Measurements from ENCODE around the gene ITGA7. TPM values are rescaled to one million over a fixed set of nuclear protein-coding genes. Genes with fewer than 3 reads are reported as not detected.

The ITGA7 gene
- total and polyA plus RNA-seq, 2 experiments from 2014 or later = 39.5 to 101 TPM

DNA sequence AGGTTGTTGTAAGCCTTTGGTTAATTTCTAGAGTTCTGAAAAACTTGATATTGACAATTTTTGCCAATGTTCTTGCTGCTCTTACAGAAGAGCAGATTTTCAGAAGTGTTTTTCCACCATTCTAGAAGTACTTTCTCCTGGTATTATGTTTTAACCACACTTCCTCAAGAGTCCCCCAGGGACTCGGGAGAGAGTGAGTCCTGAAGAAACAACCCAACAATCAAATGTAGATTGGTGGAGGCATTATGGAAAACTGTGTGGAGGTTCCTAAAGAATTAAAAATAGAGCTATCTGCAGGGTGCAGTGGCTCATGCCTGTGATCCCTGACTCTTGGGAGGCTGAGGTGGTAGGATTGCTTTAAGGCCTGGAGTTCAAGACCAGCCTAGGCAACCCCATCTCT lies 44.3 kb downstream of the ITGA7 start:
- H3K27me3 ChIP-seq = no peaks in the 10 kb centered on the region
- H3K4me3 ChIP-seq = no peak overlapping the region
- DNase-seq (ENCODE audit: low read depth in 1 of 2, low spot score in 1 of 2) = peak in 1 of 2 donors; percentile 23
- TF ChIP-seq, protein P1, sequence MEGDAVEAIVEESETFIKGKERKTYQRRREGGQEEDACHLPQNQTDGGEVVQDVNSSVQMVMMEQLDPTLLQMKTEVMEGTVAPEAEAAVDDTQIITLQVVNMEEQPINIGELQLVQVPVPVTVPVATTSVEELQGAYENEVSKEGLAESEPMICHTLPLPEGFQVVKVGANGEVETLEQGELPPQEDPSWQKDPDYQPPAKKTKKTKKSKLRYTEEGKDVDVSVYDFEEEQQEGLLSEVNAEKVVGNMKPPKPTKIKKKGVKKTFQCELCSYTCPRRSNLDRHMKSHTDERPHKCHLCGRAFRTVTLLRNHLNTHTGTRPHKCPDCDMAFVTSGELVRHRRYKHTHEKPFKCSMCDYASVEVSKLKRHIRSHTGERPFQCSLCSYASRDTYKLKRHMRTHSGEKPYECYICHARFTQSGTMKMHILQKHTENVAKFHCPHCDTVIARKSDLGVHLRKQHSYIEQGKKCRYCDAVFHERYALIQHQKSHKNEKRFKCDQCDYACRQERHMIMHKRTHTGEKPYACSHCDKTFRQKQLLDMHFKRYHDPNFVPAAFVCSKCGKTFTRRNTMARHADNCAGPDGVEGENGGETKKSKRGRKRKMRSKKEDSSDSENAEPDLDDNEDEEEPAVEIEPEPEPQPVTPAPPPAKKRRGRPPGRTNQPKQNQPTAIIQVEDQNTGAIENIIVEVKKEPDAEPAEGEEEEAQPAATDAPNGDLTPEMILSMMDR (IDR thresholded peaks at IDR 0.05; ENCODE audit: low read depth, low read length) = no peak
- H3K4me1 ChIP-seq (ENCODE audit: low read depth) = peaks cover 17% of the 10 kb centered on the region
- no peaks in the 10 kb centered on the region for H3K36me3 ChIP-seq
- H3K27ac ChIP-seq = no peak overlapping the region
- no peaks in the 10 kb centered on the region for H3K9me3 ChIP-seq (ENCODE audit: low read depth)

DNA sequence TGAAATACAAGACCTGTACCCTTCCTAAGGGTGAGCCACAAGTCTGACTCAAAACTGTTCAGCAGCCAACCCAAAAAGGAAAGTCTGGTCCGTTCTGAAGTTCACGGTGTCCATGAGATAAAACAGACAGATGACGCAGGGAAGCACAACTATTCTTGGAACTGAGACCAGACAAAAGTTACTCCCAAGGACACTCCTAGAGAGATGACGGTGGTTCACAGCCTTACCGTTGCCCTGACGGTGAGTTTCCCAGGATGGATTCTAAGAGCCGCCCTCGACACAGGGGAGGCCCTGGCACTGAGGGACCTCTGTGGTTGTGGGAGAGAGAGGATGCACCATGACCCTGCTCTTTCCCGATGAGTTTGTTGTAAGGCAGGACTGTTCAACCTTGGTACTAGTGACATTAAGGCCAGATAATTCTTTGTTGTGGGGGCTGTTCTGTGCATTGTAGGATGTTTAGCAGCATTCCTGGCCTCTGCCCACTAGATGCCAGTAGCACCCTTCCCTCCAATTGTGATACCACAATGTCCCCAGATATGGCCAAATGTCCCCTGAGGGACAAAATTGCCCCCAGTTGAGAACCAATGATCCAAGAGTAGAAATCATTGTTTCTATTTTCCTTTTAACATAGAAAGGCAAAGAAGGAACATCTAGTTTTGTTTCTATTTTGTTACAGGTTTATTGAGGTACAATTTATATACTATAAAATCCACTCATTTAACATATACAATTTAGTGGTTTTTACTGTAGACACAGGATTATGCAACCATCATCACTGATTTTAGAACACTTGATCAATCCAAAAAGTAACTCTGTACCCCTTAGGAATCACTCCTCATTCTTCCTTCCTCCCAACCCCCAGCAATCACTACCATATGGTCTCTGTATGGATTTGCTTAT lies 48.0 kb downstream of the ITGA7 start:
- TF ChIP-seq, protein P1 (IDR thresholded peaks at IDR 0.05; ENCODE audit: low read depth, low read length) = peak; percentile 61
- Histone ChIP-seq H3K36me3 (no peaks in the 10 kb centered on the region), H3K4me1 (ENCODE audit: low read depth) (peaks cover 17% of the 10 kb centered on the region), H3K9me3 (ENCODE audit: low read depth) (no peaks in the 10 kb centered on the region), H3K4me3 (no peak overlapping the region), H3K27me3 (peaks cover 11% of the 10 kb centered on the region), H3K27ac (peak overlapping the region; percentile 80)
- DNase-seq (ENCODE audit: low read depth in 1 of 2, low spot score in 1 of 2) = peak; percentile 52 to 72

DNA sequence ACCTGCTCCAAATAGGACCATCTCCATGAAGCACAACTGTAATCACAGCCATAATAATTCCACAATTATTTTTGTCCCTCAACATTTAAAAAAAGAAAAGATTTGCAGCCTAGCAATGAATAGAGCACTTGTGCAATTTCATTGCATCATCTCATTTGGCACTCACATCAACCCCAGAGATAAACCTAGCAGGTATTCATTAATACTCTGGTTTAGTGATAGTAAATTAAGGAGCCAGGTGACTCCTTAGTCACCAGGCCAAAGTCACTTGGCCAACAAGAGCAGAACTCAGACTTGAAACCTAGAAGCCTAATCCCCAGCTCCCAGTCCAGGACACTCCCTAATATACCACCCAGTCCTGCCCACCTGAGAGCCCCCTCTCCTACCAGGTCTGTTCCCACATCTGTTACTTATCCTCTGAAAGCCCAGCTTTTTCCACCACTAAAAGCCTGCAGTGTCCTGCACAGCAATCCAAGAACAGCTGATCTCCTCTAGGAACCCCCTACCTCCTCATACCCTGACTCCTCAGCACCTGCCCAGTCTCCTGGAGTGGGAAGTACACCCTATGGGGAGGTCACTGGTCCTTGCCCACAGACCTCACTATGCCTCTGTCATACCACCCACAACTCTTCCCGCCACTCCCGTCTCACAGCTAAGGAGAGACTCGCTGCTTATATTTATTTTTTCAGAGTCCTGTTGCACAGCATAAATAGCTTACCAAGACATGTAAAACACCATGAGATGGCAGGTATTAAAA lies 48.9 kb downstream of the ITGA7 start:
- Histone ChIP-seq H3K4me1 (ENCODE audit: low read depth) (peaks cover 17% of the 10 kb centered on the region), H3K27me3 (peaks cover 11% of the 10 kb centered on the region), H3K9me3 (ENCODE audit: low read depth) (no peaks in the 10 kb centered on the region), H3K27ac (peak overlapping the region; percentile 80), H3K4me3 (no peak overlapping the region), H3K36me3 (no peaks in the 10 kb centered on the region)
- TF ChIP-seq, protein P1 (IDR thresholded peaks at IDR 0.05; ENCODE audit: low read depth, low read length) = no peak
- peak in 1 of 2 donors; percentile 29 for DNase-seq (ENCODE audit: low read depth in 1 of 2, low spot score in 1 of 2)

DNA sequence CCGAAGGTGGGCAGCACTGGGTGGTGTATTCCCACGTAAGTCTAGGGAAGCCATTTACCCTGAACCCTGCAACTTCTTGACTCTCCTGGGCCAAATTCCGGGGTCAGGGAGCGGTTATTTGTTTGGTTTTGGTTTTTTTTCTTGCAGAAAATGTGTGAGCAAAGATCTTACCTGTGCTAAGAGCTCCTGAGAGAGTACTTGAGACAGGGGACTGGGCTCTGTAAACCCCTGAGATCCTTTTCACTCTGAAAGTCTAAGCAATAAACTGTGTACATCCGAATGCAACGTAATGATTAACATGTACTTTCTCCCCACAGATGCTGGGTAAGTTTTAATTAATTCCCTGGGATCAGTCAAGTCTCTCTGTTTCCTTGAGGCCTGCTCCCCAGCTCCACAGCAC lies 49.5 kb downstream of the ITGA7 start:
- Histone ChIP-seq H3K27me3 (peaks cover 11% of the 10 kb centered on the region), H3K27ac (no peak overlapping the region), H3K4me1 (ENCODE audit: low read depth) (peaks cover 17% of the 10 kb centered on the region), H3K36me3 (no peaks in the 10 kb centered on the region), H3K9me3 (ENCODE audit: low read depth) (no peaks in the 10 kb centered on the region), H3K4me3 (no peak overlapping the region)
- TF ChIP-seq, protein P1 (IDR thresholded peaks at IDR 0.05; ENCODE audit: low read depth, low read length) = no peak
- DNase-seq (ENCODE audit: low read depth in 1 of 2, low spot score in 1 of 2) = no peak

DNA sequence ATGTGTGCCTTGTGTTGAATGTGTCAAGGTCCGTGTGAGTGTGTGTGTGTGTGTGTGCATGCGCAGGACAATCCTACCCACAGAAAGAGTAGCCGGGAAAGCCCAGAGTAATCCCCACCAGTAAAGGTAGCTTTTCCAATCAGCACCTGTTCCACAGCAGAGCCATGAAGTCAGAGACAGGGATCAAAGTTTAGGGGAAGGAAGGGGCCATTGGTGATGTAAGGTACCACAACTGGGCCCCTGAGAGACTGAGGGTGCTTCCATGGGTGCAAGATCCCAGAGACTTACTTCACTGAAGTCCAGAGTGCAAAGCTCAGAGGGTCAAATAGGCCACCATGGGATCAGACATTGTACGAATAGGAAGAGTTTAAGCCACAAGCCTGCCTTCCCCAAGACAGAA lies 50.5 kb downstream of the ITGA7 start:
- H3K4me3 ChIP-seq = no peak overlapping the region
- H3K4me1 ChIP-seq (ENCODE audit: low read depth) = peaks cover 17% of the 10 kb centered on the region
- TF ChIP-seq, protein P1 (IDR thresholded peaks at IDR 0.05; ENCODE audit: low read depth, low read length) = no peak
- no peaks in the 10 kb centered on the region for H3K9me3 ChIP-seq (ENCODE audit: low read depth)
- no peaks in the 10 kb centered on the region for H3K36me3 ChIP-seq
- DNase-seq (ENCODE audit: low read depth in 1 of 2, low spot score in 1 of 2) = no peak
- peaks cover 11% of the 10 kb centered on the region for H3K27me3 ChIP-seq
- no peak overlapping the region for H3K27ac ChIP-seq
